HG02884 (cell line): Measurements from ENCODE around the gene PGRMC2.
A peak's percentile ranks its signal among the peaks of the same experiment; 100 is the strongest.

Source experiments
- ATAC-seq: cut with Tn5 transposase; IDR thresholded peaks from one replicate; pipeline ENCODE4 v1.9.1; 2021; ENCODE audit warnings: mild to moderate bottlenecking, moderate library complexity; ENCODE audit not compliant: unreplicated experiment

PGRMC2 gene

GRCh38 chr4:128299848-128300247, 12.2 kb upstream of the PGRMC2 start:
- no peak for ATAC-seq

- no peak for ATAC-seq
Measured at GRCh38 chr4:128298852-128299251, 11.2 kb upstream of the PGRMC2 start.

- ATAC-seq: no peak
Measured at GRCh38 chr4:128298146-128298758, 10.6 kb upstream of the PGRMC2 start.

GRCh38 chr4:128295255-128295654, 7.6 kb upstream of the PGRMC2 start:
- no peak for ATAC-seq

GRCh38 chr4:128294464-128294863, 6.9 kb upstream of the PGRMC2 start:
- ATAC-seq: no peak

GRCh38 chr4:128292349-128292748, 4.7 kb upstream of the PGRMC2 start:
- ATAC-seq: no peak

- no peak for ATAC-seq
Measured at GRCh38 chr4:128291096-128291495, 3.5 kb upstream of the PGRMC2 start.

- ATAC-seq: no peak
Measured at GRCh38 chr4:128290526-128290925, 2.9 kb upstream of the PGRMC2 start.

GRCh38 chr4:128289523-128290158, 2.0 kb upstream of the PGRMC2 start:
- ATAC-seq: no peak

- no peak for ATAC-seq
Measured at GRCh38 chr4:128288689-128289106, 1.1 kb upstream of the PGRMC2 start.

GRCh38 chr4:128287871-128288688, 467 bp upstream of the PGRMC2 start:
- ATAC-seq: peak; percentile 74

GRCh38 chr4:128286474-128287058, 1.0 kb downstream of the PGRMC2 start:
- ATAC-seq: peak; percentile 14

- no peak for ATAC-seq
Measured at GRCh38 chr4:128285085-128285997, 2.3 kb downstream of the PGRMC2 start.

- no peak for ATAC-seq
Measured at GRCh38 chr4:128284317-128284716, 3.3 kb downstream of the PGRMC2 start.

- ATAC-seq: no peak
Measured at GRCh38 chr4:128283071-128283470, 4.5 kb downstream of the PGRMC2 start.

- no peak for ATAC-seq
Measured at GRCh38 chr4:128282516-128282915, 5.1 kb downstream of the PGRMC2 start.

GRCh38 chr4:128281354-128281753, 6.3 kb downstream of the PGRMC2 start:
- ATAC-seq: no peak

- no peak for ATAC-seq
Measured at GRCh38 chr4:128279624-128280225, 7.9 kb downstream of the PGRMC2 start.

GRCh38 chr4:128277856-128278255, 9.8 kb downstream of the PGRMC2 start:
- ATAC-seq: no peak

- no peak for ATAC-seq
Measured at GRCh38 chr4:128275346-128275745, 12.3 kb downstream of the PGRMC2 start.
